Stimulated activated naive B cell treated with anti-CD40 and anti-IgM and Interleukin-4, amounts not matched to agents 10 μg/mL and 1 μg/mL and 100 μg/mL, for 72 hours (primary cell): Measurements from ENCODE around the gene ITGAD.
A peak's percentile ranks its signal among the peaks of the same experiment; 100 is the strongest.

Source experiments
- ATAC-seq, 2 donors: fragments of 150-1000 bp; cut with Tn5 transposase; replicated peaks; 2 replicates each; pipeline ENCODE4 v1.10.0; 2021; ENCODE audit warnings: moderate library complexity in 1 of 2
- DNase-seq: peaks from one replicate; pipeline ENCODE4 v3.0.0; 2021
- H3K27ac Mint-ChIP-seq: one replicate; pipeline ENCODE4 v1.8.0; 2022; ENCODE audit warnings: mild to moderate bottlenecking, mixed read lengths
- H3K27me3 Mint-ChIP-seq, 2 donors: one replicate each; pipeline ENCODE4 v1.8.0; 2022; ENCODE audit warnings: mixed read lengths in 2 of 2
- H3K36me3 Mint-ChIP-seq, 2 donors: one replicate each; pipeline ENCODE4 v1.8.0; 2022; ENCODE audit warnings: mixed read lengths in 2 of 2, mild to moderate bottlenecking in 1 of 2
- H3K4me1 Mint-ChIP-seq, 2 donors: one replicate each; pipeline ENCODE4 v1.8.0; 2022; ENCODE audit warnings: mixed read lengths in 2 of 2, mild to moderate bottlenecking in 1 of 2
- H3K4me3 Mint-ChIP-seq, 2 donors: one replicate each; pipeline ENCODE4 v1.8.0; 2022; ENCODE audit warnings: mild to moderate bottlenecking in 2 of 2, mixed read lengths in 2 of 2, moderate library complexity in 1 of 2
- H3K9me3 Mint-ChIP-seq, 2 donors: one replicate each; pipeline ENCODE4 v1.8.0; 2022; ENCODE audit warnings: mixed read lengths in 2 of 2, mild to moderate bottlenecking in 1 of 2

Gene ITGAD

DNA sequence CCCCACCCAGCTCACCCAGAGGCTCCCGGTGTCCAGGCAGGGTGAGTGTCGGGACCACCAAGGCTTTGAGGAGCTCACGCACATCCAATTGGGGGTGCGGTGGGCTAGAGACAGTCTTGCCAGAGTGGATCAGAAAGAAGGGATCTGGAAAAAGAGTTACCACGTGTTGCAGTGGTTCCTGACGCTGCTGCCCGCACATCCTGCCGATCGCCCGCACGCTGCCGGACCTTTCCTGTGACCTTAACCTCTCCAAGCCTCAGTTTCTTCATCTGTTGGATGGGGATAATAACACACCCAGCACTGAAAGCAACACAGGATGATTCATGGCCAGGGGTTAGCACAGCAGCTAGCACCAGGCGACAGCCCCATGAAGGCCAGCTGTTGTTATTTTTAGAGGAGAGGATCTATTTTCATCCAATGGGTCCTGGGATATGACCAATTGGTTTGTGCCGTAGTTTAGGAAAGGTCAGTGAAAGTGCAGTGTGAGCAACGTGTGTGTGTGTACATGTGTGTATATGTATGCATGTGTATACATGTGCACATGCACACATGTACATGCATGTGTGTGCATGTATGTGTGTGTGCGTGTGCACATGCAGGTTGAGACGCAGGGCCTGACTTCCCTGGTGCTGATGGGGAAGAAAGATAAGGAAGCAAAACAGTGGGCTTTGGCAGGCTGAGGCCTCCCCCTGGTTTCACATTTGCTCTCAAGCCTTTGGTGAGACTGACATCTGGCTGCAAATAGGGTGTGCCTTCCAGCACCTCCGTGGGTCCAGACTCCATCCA is 35.6 kb upstream of the ITGAD start:
- no peak for ATAC-seq
- Mint-ChIP-seq H3K4me3 (peak overlapping the region in 1 of 2 donors; percentile 75), H3K36me3 (peaks cover 10% of the 10 kb centered on the region in 2 donors), H3K4me1 (peaks cover 36 to 52% of the 10 kb centered on the region in 2 donors), H3K27ac (peak overlapping the region; percentile 79), H3K9me3 (peaks cover 0 to 1% of the 10 kb centered on the region in 2 donors), H3K27me3 (peaks cover 0 to 4% of the 10 kb centered on the region in 2 donors)
- no peak for DNase-seq

DNA sequence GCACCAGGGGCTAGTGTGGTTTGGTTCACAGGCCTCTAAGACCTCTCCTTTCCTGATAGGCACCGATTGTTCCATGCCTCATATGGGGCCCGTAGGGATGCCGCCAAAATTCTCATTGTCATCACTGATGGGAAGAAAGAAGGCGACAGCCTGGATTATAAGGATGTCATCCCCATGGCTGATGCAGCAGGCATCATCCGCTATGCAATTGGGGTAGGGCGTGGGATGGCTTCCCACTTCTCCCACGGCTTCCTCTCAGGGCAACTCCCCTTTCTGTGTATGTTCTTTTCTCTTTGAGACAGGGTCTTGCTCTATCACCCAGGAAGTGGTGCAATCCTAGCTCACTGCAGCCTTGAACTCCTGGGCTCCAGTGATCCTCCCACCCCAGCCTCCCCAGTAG is 32.9 kb upstream of the ITGAD start:
- Mint-ChIP-seq H3K27me3 (peaks cover 0 to 4% of the 10 kb centered on the region in 2 donors), H3K36me3 (peaks cover 9 to 13% of the 10 kb centered on the region in 2 donors), H3K4me1 (peaks cover 18 to 40% of the 10 kb centered on the region in 2 donors), H3K4me3 (no peak overlapping the region), H3K9me3 (no peaks in the 10 kb centered on the region), H3K27ac (no peak overlapping the region)
- DNase-seq: no peak
- ATAC-seq: no peak

DNA sequence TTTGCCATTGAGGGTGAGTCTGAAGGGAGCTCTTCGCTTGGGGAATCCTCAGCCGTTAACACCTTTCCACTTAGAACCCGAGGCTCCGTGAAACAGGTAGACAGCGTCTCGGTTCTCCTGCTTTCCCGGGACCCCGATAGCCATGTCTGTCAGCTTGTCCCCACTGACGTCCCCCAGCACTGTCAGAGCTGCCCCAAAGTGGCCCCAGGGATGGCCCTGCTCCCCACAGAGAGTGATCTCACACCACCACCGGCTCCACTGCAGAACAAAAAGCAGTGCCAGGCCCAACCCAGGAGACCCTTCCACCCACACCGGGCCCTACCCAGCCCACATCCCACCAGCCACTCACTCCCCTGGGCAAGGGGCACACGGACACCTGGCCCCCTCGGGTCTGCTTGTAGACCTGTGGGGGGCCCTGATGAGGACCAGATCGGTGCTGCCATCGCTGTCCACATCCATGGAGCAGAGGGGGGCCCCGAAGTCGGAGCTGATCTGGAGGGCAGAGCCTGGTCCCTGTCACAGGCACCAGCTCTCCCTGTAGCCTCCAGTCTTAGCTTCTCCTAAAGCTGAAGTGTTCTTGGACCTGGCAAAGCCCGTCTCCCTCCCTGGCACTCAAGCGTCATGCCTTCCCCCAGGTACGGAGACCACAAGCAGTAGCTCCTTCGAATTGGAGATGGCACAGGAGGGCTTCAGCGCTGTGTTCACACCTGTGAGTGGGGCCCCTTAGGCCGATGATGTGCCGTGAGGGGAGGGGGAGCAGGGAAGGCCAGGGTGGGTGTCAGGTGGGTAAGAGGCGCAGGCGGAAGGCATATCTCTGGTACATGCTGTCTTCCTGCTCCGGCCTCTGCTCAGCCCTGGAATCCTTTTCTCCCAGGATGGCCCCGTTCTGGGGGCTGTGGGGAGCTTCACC is 31.7 kb upstream of the ITGAD start:
- ATAC-seq (no peak), DNase-seq (no peak)
- Mint-ChIP-seq H3K9me3 (no peaks in the 10 kb centered on the region), H3K4me3 (no peak overlapping the region), H3K4me1 (peaks cover 18 to 30% of the 10 kb centered on the region in 2 donors), H3K36me3 (peaks cover 8 to 16% of the 10 kb centered on the region in 2 donors), H3K27ac (no peak overlapping the region), H3K27me3 (peaks cover 0 to 4% of the 10 kb centered on the region in 2 donors)

DNA sequence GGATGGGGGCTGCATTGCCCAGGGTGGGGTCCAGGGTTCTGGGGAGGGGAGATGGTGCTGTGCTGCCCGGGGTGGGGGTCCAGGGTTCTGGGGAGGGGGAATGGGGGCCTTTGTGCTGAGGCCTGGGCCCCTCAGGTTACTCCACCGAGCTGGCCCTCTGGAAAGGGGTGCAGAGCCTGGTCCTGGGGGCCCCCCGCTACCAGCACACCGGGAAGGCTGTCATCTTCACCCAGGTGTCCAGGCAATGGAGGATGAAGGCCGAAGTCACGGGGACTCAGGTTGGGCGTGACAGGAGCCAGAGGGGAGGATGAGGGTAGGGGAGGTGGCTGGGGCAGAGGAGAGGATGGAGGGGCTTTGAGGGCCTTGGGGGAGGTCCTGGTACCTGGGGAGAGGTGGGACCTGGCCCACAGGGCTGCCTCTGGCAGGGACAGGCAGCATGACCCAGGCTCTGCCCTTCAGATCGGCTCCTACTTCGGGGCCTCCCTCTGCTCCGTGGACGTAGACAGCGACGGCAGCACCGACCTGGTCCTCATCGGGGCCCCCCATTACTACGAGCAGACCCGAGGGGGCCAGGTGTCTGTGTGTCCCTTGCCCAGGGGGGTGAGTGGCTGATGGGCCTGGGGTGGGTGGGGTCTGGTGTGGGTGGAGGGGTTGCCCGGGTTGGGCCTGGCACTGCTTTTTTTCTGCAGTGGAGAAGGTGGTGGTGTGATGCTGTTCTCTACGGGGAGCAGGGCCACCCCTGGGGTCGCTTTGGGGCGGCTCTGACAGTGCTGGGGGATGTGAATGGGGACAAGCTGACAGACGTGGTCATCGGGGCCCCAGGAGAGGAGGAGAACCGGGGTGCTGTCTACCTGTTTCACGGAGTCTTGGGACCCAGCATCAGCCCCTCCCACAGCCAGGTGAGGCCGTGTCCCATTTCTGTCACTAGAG is 30.4 kb upstream of the ITGAD start:
- DNase-seq (no peak), ATAC-seq (no peak)
- Mint-ChIP-seq H3K36me3 (peaks cover 9 to 18% of the 10 kb centered on the region in 2 donors), H3K9me3 (no peaks in the 10 kb centered on the region), H3K27me3 (peaks cover 0 to 4% of the 10 kb centered on the region in 2 donors), H3K4me1 (peaks cover 13 to 20% of the 10 kb centered on the region in 2 donors), H3K4me3 (no peak overlapping the region), H3K27ac (no peak overlapping the region)

DNA sequence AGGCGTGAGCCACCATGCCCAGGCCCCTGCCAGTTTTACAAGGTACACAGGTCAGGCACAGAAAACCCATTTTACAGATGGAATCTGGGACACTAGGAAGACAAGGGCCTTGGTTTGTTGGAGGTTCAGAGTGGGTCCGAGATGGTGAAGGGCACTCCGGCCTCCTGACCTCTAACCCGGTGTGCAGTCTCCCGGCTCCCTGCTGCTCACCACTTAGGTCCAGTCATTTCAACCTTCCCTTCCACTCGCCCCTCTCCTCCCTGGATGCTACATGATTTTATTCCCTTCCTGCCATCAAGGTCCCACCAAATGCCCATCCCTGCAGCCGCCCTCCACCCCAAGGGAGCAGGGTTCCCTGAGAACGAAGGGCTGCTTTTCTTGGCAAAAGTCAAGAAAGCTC is 29.4 kb upstream of the ITGAD start:
- Mint-ChIP-seq H3K4me1 (peaks cover 10 to 20% of the 10 kb centered on the region in 2 donors), H3K27me3 (peaks cover 0 to 4% of the 10 kb centered on the region in 2 donors), H3K36me3 (peaks cover 12 to 15% of the 10 kb centered on the region in 2 donors), H3K4me3 (no peak overlapping the region), H3K27ac (no peak overlapping the region), H3K9me3 (no peaks in the 10 kb centered on the region)
- DNase-seq (no peak), ATAC-seq (no peak)

DNA sequence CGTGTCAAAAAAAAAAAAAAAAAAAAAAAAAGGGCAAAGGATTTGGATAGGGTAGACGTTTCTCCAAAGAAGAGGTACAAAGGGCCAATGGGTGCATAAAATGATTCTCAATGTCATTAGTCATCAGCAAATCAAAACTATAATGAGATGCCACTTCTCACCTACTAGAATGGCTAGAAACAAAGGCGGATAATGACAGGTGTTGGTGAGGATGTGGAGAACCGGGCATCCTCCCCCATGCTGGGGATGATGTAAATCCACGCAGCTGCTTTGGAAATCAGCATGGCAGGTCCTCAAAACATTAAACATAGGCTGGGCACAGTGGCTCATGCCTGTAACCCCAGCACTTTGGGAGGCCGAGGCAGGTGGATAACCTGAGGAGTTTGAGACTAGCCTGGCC is 28.7 kb upstream of the ITGAD start:
- no peak for ATAC-seq
- no peak for DNase-seq
- Mint-ChIP-seq H3K4me1 (peaks cover 10 to 20% of the 10 kb centered on the region in 2 donors), H3K9me3 (no peaks in the 10 kb centered on the region), H3K36me3 (peaks cover 12 to 15% of the 10 kb centered on the region in 2 donors), H3K4me3 (no peak overlapping the region), H3K27me3 (peaks cover 0 to 4% of the 10 kb centered on the region in 2 donors), H3K27ac (peak overlapping the region; percentile 76)

DNA sequence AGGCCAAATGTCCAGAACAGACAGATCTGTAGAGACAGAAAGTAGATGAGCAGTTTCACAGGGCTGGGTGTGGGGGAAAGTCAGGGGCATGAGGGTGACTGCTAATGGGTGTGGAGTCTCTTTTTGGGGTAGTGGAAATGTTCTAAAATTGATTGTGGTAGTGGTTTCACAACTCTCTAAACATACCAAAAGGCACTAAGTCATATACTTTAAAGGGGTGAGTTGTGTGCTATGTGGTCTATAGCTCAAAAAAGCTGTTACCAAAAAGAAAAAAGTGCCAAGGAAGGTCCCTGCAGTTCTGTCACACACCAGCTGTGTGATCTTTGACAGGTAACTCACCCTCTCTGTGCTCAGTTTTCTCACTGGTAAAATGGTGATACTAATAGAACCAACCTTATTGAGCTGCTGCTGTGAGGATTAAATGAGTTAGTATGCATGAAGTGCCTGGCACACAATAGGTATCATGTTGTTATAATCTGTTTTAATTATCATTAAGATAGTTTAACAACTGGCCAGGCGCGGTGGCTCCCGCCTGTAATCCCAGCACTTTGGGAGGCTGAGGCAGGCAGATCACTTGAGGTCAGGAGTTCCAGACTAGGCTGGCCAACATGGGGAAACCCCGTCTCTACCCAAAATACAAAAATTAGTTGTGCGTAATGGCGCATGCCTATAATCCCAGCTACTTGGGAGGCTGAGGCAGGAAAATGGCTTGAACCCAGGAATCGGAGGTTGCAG is 27.8 kb upstream of the ITGAD start:
- H3K36me3 Mint-ChIP-seq: peaks cover 12 to 15% of the 10 kb centered on the region in 2 donors
- ATAC-seq: peak; percentile 62 to 71
- no peak overlapping the region for H3K27ac Mint-ChIP-seq
- DNase-seq: no peak
- H3K9me3 Mint-ChIP-seq: no peaks in the 10 kb centered on the region
- H3K4me3 Mint-ChIP-seq: no peak overlapping the region
- peaks cover 0 to 4% of the 10 kb centered on the region in 2 donors for H3K27me3 Mint-ChIP-seq
- H3K4me1 Mint-ChIP-seq: peaks cover 10 to 20% of the 10 kb centered on the region in 2 donors

DNA sequence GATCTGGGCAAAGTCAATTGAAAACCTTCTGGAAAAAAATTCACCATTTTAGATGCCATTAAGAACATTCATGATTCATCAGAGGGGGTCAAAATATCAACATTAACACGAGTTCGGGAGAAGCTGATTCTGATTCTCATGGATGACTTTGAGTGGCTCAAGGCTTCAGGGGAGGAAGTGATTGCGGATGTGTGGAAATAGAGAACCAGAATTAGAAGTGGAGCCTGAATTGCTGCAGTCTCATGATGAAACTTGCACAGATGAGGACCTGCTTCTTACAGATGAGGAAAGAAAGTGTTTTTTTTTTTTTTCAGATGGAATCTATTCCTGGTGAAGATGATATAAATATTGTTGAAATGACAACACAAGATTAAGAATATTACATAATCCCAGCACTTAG is 25.3 kb upstream of the ITGAD start:
- H3K4me3 Mint-ChIP-seq: no peak overlapping the region
- DNase-seq: no peak
- H3K27me3 Mint-ChIP-seq: peaks cover 11 to 12% of the 10 kb centered on the region in 2 donors
- peaks cover 10 to 20% of the 10 kb centered on the region in 2 donors for H3K4me1 Mint-ChIP-seq
- peaks cover 15 to 16% of the 10 kb centered on the region in 2 donors for H3K36me3 Mint-ChIP-seq
- ATAC-seq: no peak
- no peak overlapping the region for H3K27ac Mint-ChIP-seq
- H3K9me3 Mint-ChIP-seq: no peaks in the 10 kb centered on the region

DNA sequence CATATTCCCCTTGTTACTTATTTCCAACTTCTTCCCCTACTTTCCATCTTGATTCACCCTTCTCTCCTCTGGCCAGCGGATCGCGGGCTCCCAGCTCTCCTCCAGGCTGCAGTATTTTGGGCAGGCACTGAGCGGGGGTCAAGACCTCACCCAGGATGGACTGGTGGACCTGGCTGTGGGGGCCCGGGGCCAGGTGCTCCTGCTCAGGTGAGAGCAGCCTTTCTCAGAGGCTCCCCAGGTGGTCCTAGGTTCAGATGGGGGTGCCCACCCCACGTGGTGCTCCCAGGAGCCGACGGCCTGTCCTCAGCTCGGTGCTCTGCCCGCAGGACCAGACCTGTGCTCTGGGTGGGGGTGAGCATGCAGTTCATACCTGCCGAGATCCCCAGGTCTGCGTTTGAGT is 22.1 kb upstream of the ITGAD start:
- DNase-seq (no peak), ATAC-seq (no peak)
- Mint-ChIP-seq H3K9me3 (peaks cover 3 to 6% of the 10 kb centered on the region in 2 donors), H3K4me1 (peaks cover 4 to 8% of the 10 kb centered on the region in 2 donors), H3K36me3 (peaks cover 19 to 23% of the 10 kb centered on the region in 2 donors), H3K27ac (no peak overlapping the region), H3K27me3 (peaks cover 12 to 21% of the 10 kb centered on the region in 2 donors), H3K4me3 (no peak overlapping the region)

DNA sequence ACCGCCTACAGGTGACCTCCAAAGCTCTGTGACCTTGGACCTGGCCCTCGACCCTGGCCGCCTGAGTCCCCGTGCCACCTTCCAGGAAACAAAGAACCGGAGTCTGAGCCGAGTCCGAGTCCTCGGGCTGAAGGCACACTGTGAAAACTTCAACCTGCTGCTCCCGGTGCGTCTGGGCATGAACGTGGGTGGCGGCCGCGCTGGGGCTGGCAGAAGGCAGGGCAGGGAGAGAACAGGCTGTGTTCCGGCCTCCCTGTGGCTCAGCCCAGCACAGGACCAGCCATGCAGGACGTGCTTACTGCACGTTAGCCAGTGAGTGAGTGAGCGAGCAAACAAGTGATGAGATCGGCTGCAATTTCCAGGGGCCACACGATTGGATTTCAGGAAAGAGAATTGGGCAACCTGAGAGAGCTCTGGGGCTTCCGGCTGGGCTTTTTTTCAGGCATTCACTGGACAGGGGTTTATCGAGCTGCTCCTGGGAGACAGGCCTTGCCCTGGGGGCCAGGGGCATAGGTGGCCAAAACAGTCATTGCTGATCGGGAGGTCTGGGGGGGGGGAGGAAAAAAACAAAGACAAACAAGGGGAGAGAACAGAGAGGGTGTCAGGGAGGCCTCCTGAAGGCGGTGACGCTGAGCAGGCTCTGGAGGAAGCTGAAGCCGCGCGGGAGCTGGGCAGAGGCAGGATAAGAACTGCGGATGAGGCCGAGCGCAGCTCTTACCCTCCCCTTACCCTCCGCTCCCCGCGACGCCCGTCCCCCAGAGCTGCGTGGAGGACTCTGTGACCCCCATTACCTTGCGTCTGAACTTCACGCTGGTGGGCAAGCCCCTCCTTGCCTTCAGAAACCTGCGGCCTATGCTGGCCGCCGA is 21.3 kb upstream of the ITGAD start:
- H3K27ac Mint-ChIP-seq: no peak overlapping the region
- DNase-seq (no peak), ATAC-seq (no peak)
- H3K4me1 Mint-ChIP-seq: peaks cover 7 to 8% of the 10 kb centered on the region in 2 donors
- H3K36me3 Mint-ChIP-seq: peaks cover 19 to 21% of the 10 kb centered on the region in 2 donors
- H3K27me3 Mint-ChIP-seq: peaks cover 12 to 21% of the 10 kb centered on the region in 2 donors
- no peak overlapping the region for H3K4me3 Mint-ChIP-seq
- peaks cover 3 to 6% of the 10 kb centered on the region in 2 donors for H3K9me3 Mint-ChIP-seq

DNA sequence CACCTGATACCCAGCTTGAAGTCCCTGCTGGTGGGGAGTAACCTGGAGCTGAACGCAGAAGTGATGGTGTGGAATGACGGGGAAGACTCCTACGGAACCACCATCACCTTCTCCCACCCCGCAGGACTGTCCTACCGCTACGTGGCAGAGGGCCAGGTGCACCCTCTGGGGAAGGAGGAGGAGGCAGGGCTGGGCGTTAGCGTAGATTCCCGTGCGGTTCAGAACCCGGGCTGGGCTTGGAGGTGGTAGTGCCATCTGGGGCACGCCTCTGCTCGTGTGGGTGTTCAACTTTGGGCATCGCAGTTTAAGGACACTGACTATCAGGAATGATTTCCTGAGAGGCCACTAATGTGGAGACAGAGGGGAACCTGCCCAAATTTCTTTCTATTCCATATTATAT is 19.9 kb upstream of the ITGAD start:
- ATAC-seq: no peak
- H3K27ac Mint-ChIP-seq: no peak overlapping the region
- no peak overlapping the region for H3K4me3 Mint-ChIP-seq
- peaks cover 23 to 24% of the 10 kb centered on the region in 2 donors for H3K36me3 Mint-ChIP-seq
- H3K27me3 Mint-ChIP-seq: peaks cover 16 to 26% of the 10 kb centered on the region in 2 donors
- DNase-seq: no peak
- peaks cover under 1 to 8% of the 10 kb centered on the region in 2 donors for H3K4me1 Mint-ChIP-seq
- peaks cover 3 to 6% of the 10 kb centered on the region in 2 donors for H3K9me3 Mint-ChIP-seq

DNA sequence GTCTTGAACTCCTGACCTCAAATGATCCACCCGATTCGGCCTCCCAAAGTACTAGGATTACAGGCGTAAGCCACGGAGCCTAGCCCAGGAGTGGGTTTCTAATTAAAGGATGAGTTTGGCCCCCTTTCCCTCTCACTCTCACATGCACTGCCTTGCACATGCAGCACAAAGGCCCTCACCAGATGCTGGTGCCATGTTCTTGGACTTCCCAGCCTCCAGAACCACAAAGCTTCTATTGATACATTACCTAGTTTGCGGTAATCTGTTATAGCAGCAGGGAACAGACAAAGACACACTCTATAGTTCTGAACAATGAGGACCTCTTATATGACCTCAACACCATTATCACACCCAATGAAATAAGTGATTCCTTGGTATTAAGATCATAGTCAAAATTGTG is 17.9 kb upstream of the ITGAD start:
- peaks cover 0 to 8% of the 10 kb centered on the region in 2 donors for H3K4me1 Mint-ChIP-seq
- no peak overlapping the region for H3K4me3 Mint-ChIP-seq
- peaks cover 16 to 26% of the 10 kb centered on the region in 2 donors for H3K27me3 Mint-ChIP-seq
- H3K27ac Mint-ChIP-seq: no peak overlapping the region
- peaks cover 3 to 6% of the 10 kb centered on the region in 2 donors for H3K9me3 Mint-ChIP-seq
- no peak for DNase-seq
- ATAC-seq: no peak
- H3K36me3 Mint-ChIP-seq: peaks cover 23 to 28% of the 10 kb centered on the region in 2 donors
